ENCODE data around the gene FMNL2.

DNA sequence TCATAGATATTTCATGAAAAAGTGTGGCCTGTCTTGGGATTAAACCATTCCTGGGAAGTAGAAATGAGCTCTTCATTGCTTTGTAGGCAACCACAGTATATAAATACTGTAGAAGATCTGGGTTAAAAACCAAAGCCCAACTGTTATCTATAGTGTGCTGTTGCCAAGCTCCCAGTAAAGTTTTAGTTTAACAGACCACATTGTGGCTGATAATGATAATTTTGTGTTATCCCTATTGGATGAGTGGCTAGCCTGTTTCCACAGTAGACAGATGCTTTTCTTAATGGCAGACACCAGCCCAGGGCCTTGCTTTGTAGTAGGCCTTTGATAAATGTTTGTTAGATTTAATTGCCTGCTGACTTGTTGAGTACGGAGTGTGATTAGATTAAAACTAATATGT is 52.1 kb downstream of the FMNL2 start:
- TF ChIP-seq SMC3 (conservative IDR thresholded peaks at IDR 0.05; ENCODE audit: poor library complexity): no peak
- TF ChIP-seq EP300 (conservative IDR thresholded peaks at IDR 0.05; ENCODE audit: poor library complexity, severe bottlenecking): no peak
- TF ChIP-seq, protein P1, sequence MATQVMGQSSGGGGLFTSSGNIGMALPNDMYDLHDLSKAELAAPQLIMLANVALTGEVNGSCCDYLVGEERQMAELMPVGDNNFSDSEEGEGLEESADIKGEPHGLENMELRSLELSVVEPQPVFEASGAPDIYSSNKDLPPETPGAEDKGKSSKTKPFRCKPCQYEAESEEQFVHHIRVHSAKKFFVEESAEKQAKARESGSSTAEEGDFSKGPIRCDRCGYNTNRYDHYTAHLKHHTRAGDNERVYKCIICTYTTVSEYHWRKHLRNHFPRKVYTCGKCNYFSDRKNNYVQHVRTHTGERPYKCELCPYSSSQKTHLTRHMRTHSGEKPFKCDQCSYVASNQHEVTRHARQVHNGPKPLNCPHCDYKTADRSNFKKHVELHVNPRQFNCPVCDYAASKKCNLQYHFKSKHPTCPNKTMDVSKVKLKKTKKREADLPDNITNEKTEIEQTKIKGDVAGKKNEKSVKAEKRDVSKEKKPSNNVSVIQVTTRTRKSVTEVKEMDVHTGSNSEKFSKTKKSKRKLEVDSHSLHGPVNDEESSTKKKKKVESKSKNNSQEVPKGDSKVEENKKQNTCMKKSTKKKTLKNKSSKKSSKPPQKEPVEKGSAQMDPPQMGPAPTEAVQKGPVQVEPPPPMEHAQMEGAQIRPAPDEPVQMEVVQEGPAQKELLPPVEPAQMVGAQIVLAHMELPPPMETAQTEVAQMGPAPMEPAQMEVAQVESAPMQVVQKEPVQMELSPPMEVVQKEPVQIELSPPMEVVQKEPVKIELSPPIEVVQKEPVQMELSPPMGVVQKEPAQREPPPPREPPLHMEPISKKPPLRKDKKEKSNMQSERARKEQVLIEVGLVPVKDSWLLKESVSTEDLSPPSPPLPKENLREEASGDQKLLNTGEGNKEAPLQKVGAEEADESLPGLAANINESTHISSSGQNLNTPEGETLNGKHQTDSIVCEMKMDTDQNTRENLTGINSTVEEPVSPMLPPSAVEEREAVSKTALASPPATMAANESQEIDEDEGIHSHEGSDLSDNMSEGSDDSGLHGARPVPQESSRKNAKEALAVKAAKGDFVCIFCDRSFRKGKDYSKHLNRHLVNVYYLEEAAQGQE (IDR thresholded peaks at IDR 0.05; ENCODE audit: borderline replicate concordance): no peak
- no peak for TF ChIP-seq MXI1 (conservative IDR thresholded peaks at IDR 0.05; ENCODE audit: poor library complexity, severe bottlenecking)
- TF ChIP-seq, protein P2, sequence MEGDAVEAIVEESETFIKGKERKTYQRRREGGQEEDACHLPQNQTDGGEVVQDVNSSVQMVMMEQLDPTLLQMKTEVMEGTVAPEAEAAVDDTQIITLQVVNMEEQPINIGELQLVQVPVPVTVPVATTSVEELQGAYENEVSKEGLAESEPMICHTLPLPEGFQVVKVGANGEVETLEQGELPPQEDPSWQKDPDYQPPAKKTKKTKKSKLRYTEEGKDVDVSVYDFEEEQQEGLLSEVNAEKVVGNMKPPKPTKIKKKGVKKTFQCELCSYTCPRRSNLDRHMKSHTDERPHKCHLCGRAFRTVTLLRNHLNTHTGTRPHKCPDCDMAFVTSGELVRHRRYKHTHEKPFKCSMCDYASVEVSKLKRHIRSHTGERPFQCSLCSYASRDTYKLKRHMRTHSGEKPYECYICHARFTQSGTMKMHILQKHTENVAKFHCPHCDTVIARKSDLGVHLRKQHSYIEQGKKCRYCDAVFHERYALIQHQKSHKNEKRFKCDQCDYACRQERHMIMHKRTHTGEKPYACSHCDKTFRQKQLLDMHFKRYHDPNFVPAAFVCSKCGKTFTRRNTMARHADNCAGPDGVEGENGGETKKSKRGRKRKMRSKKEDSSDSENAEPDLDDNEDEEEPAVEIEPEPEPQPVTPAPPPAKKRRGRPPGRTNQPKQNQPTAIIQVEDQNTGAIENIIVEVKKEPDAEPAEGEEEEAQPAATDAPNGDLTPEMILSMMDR (IDR thresholded peaks at IDR 0.05; ENCODE audit: poor library complexity, severe bottlenecking): no peak
- TF ChIP-seq EZH2 (IDR thresholded peaks at IDR 0.05; ENCODE audit: borderline replicate concordance, insufficient read depth, low read length, poor library complexity, severe bottlenecking): no peak
- TF ChIP-seq POLR2AphosphoS5 (IDR thresholded peaks at IDR 0.05): no peak
